ENCODE measurements around the gene FCHO1. TPM values are rescaled to one million over a fixed set of nuclear protein-coding genes. Genes with fewer than 3 reads are reported as not detected.

The FCHO1 gene
- polyA plus RNA-seq, 1 donor (not counting 4 experiments of a cell fraction or from before 2014, with no cell fraction given): 0.14 TPM

- Histone ChIP-seq H3K4me2 (ENCODE audit: control insufficient read depth, extremely low read depth, insufficient read depth, low read depth, low read length) (no peak overlapping the region), H3K4me3 (ENCODE audit: control insufficient read depth in 2 of 3, extremely low read depth in 1 of 3, insufficient read depth in 2 of 3, low read depth in 1 of 3, low read length in 3 of 3) (no peak overlapping the region), H3K4me1 (ENCODE audit: control insufficient read depth, extremely low read depth, insufficient read depth, low read length) (no peaks in the 10 kb centered on the region), H2AFZ (ENCODE audit: control insufficient read depth, low read length) (no peak overlapping the region), H3K9me1 (ENCODE audit: control insufficient read depth, extremely low read depth, insufficient read depth, low read length) (no peaks in the 10 kb centered on the region), H3K27ac (ENCODE audit: control insufficient read depth, insufficient read depth, low read length) (no peak overlapping the region), H3K79me2 (ENCODE audit: control insufficient read depth, insufficient read depth, low read length) (no peaks in the 10 kb centered on the region), H3K36me3 (ENCODE audit: control insufficient read depth in 2 of 2, extremely low read depth in 1 of 2, insufficient read depth in 2 of 2, low read length in 2 of 2) (peaks cover 5 to 6% of the 10 kb centered on the region in 2 experiments), H3K9me3 (ENCODE audit: control insufficient read depth, low read depth, low read length) (no peaks in the 10 kb centered on the region), H3K9ac (ENCODE audit: control insufficient read depth, extremely low read depth, insufficient read depth, low read length) (no peak overlapping the region), H4K20me1 (ENCODE audit: control insufficient read depth, extremely low read depth, insufficient read depth, low read length) (no peaks in the 10 kb centered on the region), H3K27me3 (ENCODE audit: control insufficient read depth, extremely low read depth, insufficient read depth, low read length) (no peaks in the 10 kb centered on the region)
- DNase-seq (ENCODE audit: low read depth, low spot score): no peak
- dilution Hi-C loops (cut with MboI; ENCODE audit: extremely low pct_ligation_motif_present, low sequenced_read_pairs): no loop called here
- no peak for FAIRE-seq
- TF ChIP-seq EZH2 (IDR thresholded peaks at IDR 0.05; ENCODE audit: low read length) (no peak), CTCF (optimal IDR thresholded peaks at IDR 0.05 in 1 of 3, IDR thresholded peaks at IDR 0.05 in 1 of 3, conservative IDR thresholded peaks at IDR 0.05 in 1 of 3; ENCODE audit: extremely low read depth in 1 of 3, insufficient read depth in 2 of 3, low read length in 3 of 3) (no peak)
These were observed 12.0 kb upstream of the FCHO1 start for GRCh38 chr19:17739121-17739875.

DNA sequence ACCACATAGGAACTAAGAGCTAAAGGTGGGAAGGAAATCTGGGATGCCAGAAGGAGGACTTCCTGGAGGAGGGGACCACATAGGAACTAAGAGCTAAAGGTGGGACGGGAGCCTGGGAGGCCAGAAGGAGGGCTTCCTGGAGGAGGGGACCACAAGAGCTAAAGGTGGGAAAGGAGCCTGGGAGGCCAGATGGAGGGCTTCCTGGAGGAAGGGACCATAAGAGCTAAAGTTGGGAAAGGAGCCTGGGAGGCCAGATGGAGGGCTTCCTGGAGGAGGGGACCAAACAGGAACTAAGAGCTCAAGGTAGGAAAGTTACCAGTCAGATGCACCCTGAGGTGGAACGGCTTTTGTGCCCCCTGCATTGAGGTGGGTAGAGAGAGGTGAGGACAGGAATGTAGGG lies 9.8 kb upstream of the FCHO1 start:
- Histone ChIP-seq H3K27me3 (ENCODE audit: control insufficient read depth, extremely low read depth, insufficient read depth, low read length) (no peaks in the 10 kb centered on the region), H3K27ac (ENCODE audit: control insufficient read depth, insufficient read depth, low read length) (no peak overlapping the region), H3K4me3 (ENCODE audit: control insufficient read depth in 2 of 3, extremely low read depth in 1 of 3, insufficient read depth in 2 of 3, low read depth in 1 of 3, low read length in 3 of 3) (no peak overlapping the region), H3K36me3 (ENCODE audit: control insufficient read depth in 2 of 2, extremely low read depth in 1 of 2, insufficient read depth in 2 of 2, low read length in 2 of 2) (peaks cover 0 to 1% of the 10 kb centered on the region in 2 experiments), H3K4me2 (ENCODE audit: control insufficient read depth, extremely low read depth, insufficient read depth, low read depth, low read length) (no peak overlapping the region), H4K20me1 (ENCODE audit: control insufficient read depth, extremely low read depth, insufficient read depth, low read length) (no peaks in the 10 kb centered on the region), H3K9me1 (ENCODE audit: control insufficient read depth, extremely low read depth, insufficient read depth, low read length) (no peaks in the 10 kb centered on the region), H3K9ac (ENCODE audit: control insufficient read depth, extremely low read depth, insufficient read depth, low read length) (no peak overlapping the region), H3K9me3 (ENCODE audit: control insufficient read depth, low read depth, low read length) (no peaks in the 10 kb centered on the region), H3K79me2 (ENCODE audit: control insufficient read depth, insufficient read depth, low read length) (no peaks in the 10 kb centered on the region), H3K4me1 (ENCODE audit: control insufficient read depth, extremely low read depth, insufficient read depth, low read length) (no peaks in the 10 kb centered on the region), H2AFZ (ENCODE audit: control insufficient read depth, low read length) (no peak overlapping the region)
- FAIRE-seq: no peak
- dilution Hi-C loops (cut with MboI; ENCODE audit: extremely low pct_ligation_motif_present, low sequenced_read_pairs): no loop called here
- TF ChIP-seq EZH2 (IDR thresholded peaks at IDR 0.05; ENCODE audit: low read length): no peak
- TF ChIP-seq CTCF (optimal IDR thresholded peaks at IDR 0.05 in 1 of 3, IDR thresholded peaks at IDR 0.05 in 1 of 3, conservative IDR thresholded peaks at IDR 0.05 in 1 of 3; ENCODE audit: extremely low read depth in 1 of 3, insufficient read depth in 2 of 3, low read length in 3 of 3): no peak
- DNase-seq (ENCODE audit: low read depth, low spot score): no peak

Data from keratinocyte (primary cell).